GM18861 (cell line): ENCODE results near the gene POLR2I.
"Not testable (repeated sequence)": the region's sequence is repeated elsewhere in the genome, so short reads cannot be mapped to it uniquely, and the experiment has no call there.

ENCODE experiments used
- ATAC-seq: cut with Tn5 transposase; IDR thresholded peaks from one replicate; pipeline ENCODE4 v1.9.1; 2021; ENCODE audit not compliant: unreplicated experiment

POLR2I gene

GRCh38 chr19:36101550-36102327 is 12.9 kb downstream of the POLR2I start:
- no peak for ATAC-seq

GRCh38 chr19:36100476-36100875 is 14.2 kb downstream of the POLR2I start:
- no peak for ATAC-seq

- ATAC-seq = no peak
Observed at GRCh38 chr19:36099166-36099785, 15.4 kb downstream of the POLR2I start.

- ATAC-seq = no peak
Observed at GRCh38 chr19:36097036-36097435, 17.6 kb downstream of the POLR2I start.

- no peak for ATAC-seq
Observed at GRCh38 chr19:36093687-36094086, 21.0 kb downstream of the POLR2I start.

GRCh38 chr19:36093146-36093662 is 21.5 kb downstream of the POLR2I start:
- no peak for ATAC-seq

GRCh38 chr19:36092566-36092965 is 22.1 kb downstream of the POLR2I start:
- no peak for ATAC-seq

- no peak for ATAC-seq
Observed at GRCh38 chr19:36090910-36091695, 23.6 kb downstream of the POLR2I start.

- ATAC-seq = no peak
Observed at GRCh38 chr19:36089847-36090246, 24.8 kb downstream of the POLR2I start.

- no peak for ATAC-seq
Observed at GRCh38 chr19:36086326-36086725, 28.3 kb downstream of the POLR2I start.

GRCh38 chr19:36084231-36085009 is 30.3 kb downstream of the POLR2I start:
- no peak for ATAC-seq

GRCh38 chr19:36082916-36083315 is 31.8 kb downstream of the POLR2I start:
- no peak for ATAC-seq

GRCh38 chr19:36081894-36082293 is 32.8 kb downstream of the POLR2I start:
- no peak for ATAC-seq

GRCh38 chr19:36081385-36081784 is 33.3 kb downstream of the POLR2I start:
- ATAC-seq = no peak

- no peak for ATAC-seq
Observed at GRCh38 chr19:36079389-36079945, 35.2 kb downstream of the POLR2I start.

- no peak for ATAC-seq
Observed at GRCh38 chr19:36073121-36073876, 41.4 kb downstream of the POLR2I start.

GRCh38 chr19:36072081-36072480 is 42.6 kb downstream of the POLR2I start:
- no peak for ATAC-seq

GRCh38 chr19:36068810-36069499 is 45.7 kb downstream of the POLR2I start:
- ATAC-seq = not testable (repeated sequence)

- no peak for ATAC-seq
Observed at GRCh38 chr19:36067681-36068080, 47.0 kb downstream of the POLR2I start.
